Right atrium auricular region (tissue), 2 donors: ENCODE data around the gene CLEC16A. TPM values are rescaled to one million over a fixed set of nuclear protein-coding genes. Genes with fewer than 3 reads are reported as not detected.

ENCODE experiments used
- DNase-seq: peaks from one replicate; pipeline ENCODE4 v3.0.0-alpha.2; 2019; ENCODE audit warnings: low spot score
- H3K27ac ChIP-seq, 2 donors: fragments of 200-600 bp; sonication (generic); 1 replicate in 1 of 2; 2 replicates in 1 of 2; pipeline ENCODE4 v1.5.1; 2016 to 2019
- H3K27me3 ChIP-seq, 2 donors: fragments of 200-600 bp; sonication (generic); one replicate each; pipeline versions ENCODE4 v1.5.1 to v1.6.0; 2017 to 2019
- H3K36me3 ChIP-seq: fragments of 200-600 bp; sonication (generic); one replicate; pipeline ENCODE4 v1.5.1; 2016
- H3K4me1 ChIP-seq, 2 donors: fragments of 200-600 bp; sonication (generic); one replicate each; pipeline versions ENCODE4 v1.5.1 to v1.6.0; 2017 to 2019
- H3K4me3 ChIP-seq, 2 donors: fragments of 200-600 bp; sonication (generic); 1 replicate in 1 of 2; 2 replicates in 1 of 2; pipeline ENCODE4 v1.5.1; 2017 to 2019; ENCODE audit warnings: mild to moderate bottlenecking in 1 of 2, moderate library complexity in 1 of 2
- H3K9me3 ChIP-seq, 2 donors: fragments of 200-600 bp; sonication (generic); one replicate each; pipeline ENCODE4 v1.5.1; 2019
- total RNA-seq, 2 donors: library from RNA; depleted of rRNA; stranded (reverse); fragments of >200 nt; gene quantifications; one replicate each; pipeline ENCODE4 v1.1.0, GENCODE V29; 2016
- TF ChIP-seq, protein P1 (sequence below), 2 donors: fragments of 200-600 bp; sonication (generic); IDR thresholded peaks; one replicate each; pipeline ENCODE4 v1.5.1; 2019; ENCODE audit warnings: antibody characterized with exemption in 2 of 2

Gene CLEC16A
- total RNA-seq, 2 donors from 2014 or later = 24.1 to 49.0 TPM

- no peaks in the 10 kb centered on the region for H3K27me3 ChIP-seq
- TF ChIP-seq, protein P1, sequence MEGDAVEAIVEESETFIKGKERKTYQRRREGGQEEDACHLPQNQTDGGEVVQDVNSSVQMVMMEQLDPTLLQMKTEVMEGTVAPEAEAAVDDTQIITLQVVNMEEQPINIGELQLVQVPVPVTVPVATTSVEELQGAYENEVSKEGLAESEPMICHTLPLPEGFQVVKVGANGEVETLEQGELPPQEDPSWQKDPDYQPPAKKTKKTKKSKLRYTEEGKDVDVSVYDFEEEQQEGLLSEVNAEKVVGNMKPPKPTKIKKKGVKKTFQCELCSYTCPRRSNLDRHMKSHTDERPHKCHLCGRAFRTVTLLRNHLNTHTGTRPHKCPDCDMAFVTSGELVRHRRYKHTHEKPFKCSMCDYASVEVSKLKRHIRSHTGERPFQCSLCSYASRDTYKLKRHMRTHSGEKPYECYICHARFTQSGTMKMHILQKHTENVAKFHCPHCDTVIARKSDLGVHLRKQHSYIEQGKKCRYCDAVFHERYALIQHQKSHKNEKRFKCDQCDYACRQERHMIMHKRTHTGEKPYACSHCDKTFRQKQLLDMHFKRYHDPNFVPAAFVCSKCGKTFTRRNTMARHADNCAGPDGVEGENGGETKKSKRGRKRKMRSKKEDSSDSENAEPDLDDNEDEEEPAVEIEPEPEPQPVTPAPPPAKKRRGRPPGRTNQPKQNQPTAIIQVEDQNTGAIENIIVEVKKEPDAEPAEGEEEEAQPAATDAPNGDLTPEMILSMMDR (IDR thresholded peaks at IDR 0.05) = no peak
- H3K27ac ChIP-seq = no peak overlapping the region
Observed at GRCh38 chr16:10970065-10970464, 25.7 kb downstream of the CLEC16A start.

DNA sequence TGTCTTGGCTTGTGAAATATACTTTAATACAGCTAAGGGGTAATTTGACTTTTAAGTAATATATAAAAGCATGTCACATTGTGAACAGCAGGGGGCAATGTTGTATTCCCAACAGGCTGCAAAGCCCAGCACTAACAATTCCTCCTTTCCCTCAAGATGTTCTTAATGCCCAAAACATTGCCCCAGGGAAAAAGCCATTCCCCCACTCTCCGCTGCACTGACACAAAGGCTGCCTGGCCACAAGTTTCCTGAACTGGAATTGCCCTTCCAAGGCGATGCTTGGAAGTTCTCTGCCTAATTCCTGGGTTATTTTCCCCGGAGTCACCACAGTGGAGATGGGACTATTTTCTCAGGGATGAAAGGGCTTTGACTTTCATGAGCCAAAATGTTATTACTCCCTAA is 27.2 kb downstream of the CLEC16A start:
- Histone ChIP-seq H3K27me3 (no peaks in the 10 kb centered on the region), H3K27ac (peak overlapping the region in 1 of 2 donors; percentile 3), H3K36me3 (peaks cover 29% of the 10 kb centered on the region), H3K9me3 (no peaks in the 10 kb centered on the region), H3K4me3 (no peak overlapping the region), H3K4me1 (peaks cover 0 to 19% of the 10 kb centered on the region in 2 donors)
- no peak for DNase-seq
- TF ChIP-seq, protein P1 (IDR thresholded peaks at IDR 0.05) = peak; percentile 67 to 85

More at GRCh38 chr16:10970065-10970464, 25.7 kb downstream of the CLEC16A start:
- Histone ChIP-seq H3K9me3 (no peaks in the 10 kb centered on the region), H3K4me1 (peaks cover 0 to 19% of the 10 kb centered on the region in 2 donors), H3K4me3 (no peak overlapping the region), H3K36me3 (peaks cover 21% of the 10 kb centered on the region)
- no peak for DNase-seq

- DNase-seq = no peak
- peaks cover 36% of the 10 kb centered on the region for H3K36me3 ChIP-seq
- H3K4me3 ChIP-seq = no peak overlapping the region
- peak overlapping the region in 1 of 2 donors; percentile 3 for H3K27ac ChIP-seq
- TF ChIP-seq, protein P1 (IDR thresholded peaks at IDR 0.05) = no peak
- H3K9me3 ChIP-seq = no peaks in the 10 kb centered on the region
- H3K27me3 ChIP-seq = no peaks in the 10 kb centered on the region
- H3K4me1 ChIP-seq = peaks cover 0 to 19% of the 10 kb centered on the region in 2 donors
Observed at GRCh38 chr16:10972108-10972818, 27.9 kb downstream of the CLEC16A start.

DNA sequence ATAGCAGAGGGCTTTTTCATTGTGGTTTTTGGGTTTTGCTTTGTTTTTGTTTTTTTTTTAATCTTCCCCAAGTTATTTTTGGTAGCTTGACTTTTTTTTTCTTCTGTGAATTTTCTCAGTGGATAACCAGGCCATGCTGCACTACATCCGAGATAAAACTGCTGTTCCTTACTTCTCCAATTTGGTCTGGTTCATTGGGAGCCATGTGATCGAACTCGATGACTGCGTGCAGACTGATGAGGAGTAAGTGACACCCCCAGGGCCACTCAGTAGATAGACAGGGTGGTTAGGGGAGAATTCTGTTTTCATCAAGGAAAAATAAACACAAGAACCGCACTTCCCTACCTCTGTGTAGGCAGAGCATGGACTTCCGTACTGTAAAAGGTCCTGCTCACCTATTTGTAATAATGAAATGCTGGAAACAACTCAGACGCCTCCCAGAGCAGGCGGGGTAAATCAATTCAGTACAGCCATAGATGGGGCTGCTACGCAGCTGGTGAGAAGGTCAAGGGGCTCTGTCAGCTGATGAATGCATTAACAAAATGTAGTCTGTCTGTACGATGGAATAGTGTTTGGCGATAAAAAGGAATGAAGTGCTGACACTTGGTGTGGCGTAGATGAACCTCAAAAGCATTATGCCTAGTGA is 28.6 kb downstream of the CLEC16A start:
- TF ChIP-seq, protein P1 (IDR thresholded peaks at IDR 0.05) = no peak
- Histone ChIP-seq H3K4me1 (peaks cover 0 to 14% of the 10 kb centered on the region in 2 donors), H3K27me3 (no peaks in the 10 kb centered on the region), H3K4me3 (no peak overlapping the region), H3K27ac (no peak overlapping the region), H3K9me3 (no peaks in the 10 kb centered on the region), H3K36me3 (peaks cover 42% of the 10 kb centered on the region)
- no peak for DNase-seq

- peaks cover 73% of the 10 kb centered on the region for H3K36me3 ChIP-seq
- TF ChIP-seq, protein P1 (IDR thresholded peaks at IDR 0.05) = no peak
- H3K4me3 ChIP-seq = no peak overlapping the region
- no peak overlapping the region for H3K27ac ChIP-seq
- H3K4me1 ChIP-seq = peaks cover 0 to 8% of the 10 kb centered on the region in 2 donors
- H3K27me3 ChIP-seq = no peaks in the 10 kb centered on the region
- H3K9me3 ChIP-seq = no peaks in the 10 kb centered on the region
- no peak for DNase-seq
Observed at GRCh38 chr16:10976634-10977033, 32.3 kb downstream of the CLEC16A start.
